HepG2 (cell line): Measurements from ENCODE around the gene SRSF10. TPM values are rescaled to one million over a fixed set of nuclear protein-coding genes. Genes with fewer than 3 reads are reported as not detected.

ENCODE experiments used
- ATAC-seq: fragments of 200-7000 bp; cut with Tn5 transposase; 3 replicates; pipeline ENCODE4 v1.9.1; 2020; ENCODE audit warnings: mild to moderate bottlenecking, moderate library complexity
- BruUV-seq: library from RNA; stranded (reverse); fragments of 400-500 nt; replicated peaks from 2 replicates; lab custom pipeline; 2021; lab: Mats Ljungman, UMichigan
- CTCF ChIA-PET: fragments of 300-600 bp; formaldehyde crosslinking; extraction: SDS; loops from one replicate; lab custom pipeline; 2021; ENCODE audit warnings: low total read pairs, inconsistent platforms, low intra/inter-chr PET ratio; lab: Yijun Ruan, JAX
- POLR2A ChIA-PET: fragments of 350-600 bp; sonication (Branson Sonifier 250); formaldehyde crosslinking; loops from one replicate; lab custom pipeline; 2020; ENCODE audit warnings: antibody characterized with exemption, inconsistent platforms; lab: Yijun Ruan, JAX
- DNase-seq: peaks from one replicate; pipeline ENCODE4 v3.0.0-alpha.2; 2015; ENCODE audit warnings: low spot score
- FAIRE-seq: peaks from 3 replicates; lab custom pipeline; 2011; peaks lifted over from hg19 to GRCh38; lab: Jason Lieb, UNC
- H2AFZ ChIP-seq: one replicate; pipeline ENCODE4 v1.6.1; 2011; ENCODE audit warnings: low read length, inconsistent platforms
- H3K27ac ChIP-seq: fragments of 300-600 bp; 3 replicates; pipeline ENCODE4 v1.8.0; 2011; ENCODE audit warnings: mixed run types, mild to moderate bottlenecking, mixed read lengths, low read length, inconsistent platforms; ENCODE audit not compliant: insufficient read depth; ENCODE audit errors: extremely low read length
- H3K27me3 ChIP-seq, 2 experiments: fragments of 200-600 bp in 1 of 2; 2 replicates in 1 of 2; 3 replicates in 1 of 2; pipeline versions ENCODE4 v1.6.0 to v1.8.0; 2011; ENCODE audit warnings: low read length in 2 of 2, mild to moderate bottlenecking in 2 of 2, moderate library complexity in 2 of 2, inconsistent platforms in 1 of 2; ENCODE audit not compliant: insufficient read depth in 2 of 2, control insufficient read depth in 1 of 2
- H3K36me3 ChIP-seq, 2 experiments: fragments of 200-600 bp in 1 of 2; replicated peaks in 1 of 2; 2 replicates in 1 of 2; 3 replicates in 1 of 2; pipeline versions ENCODE4 v1.5.1 to v1.8.0; 2011; ENCODE audit warnings: low read length in 2 of 2, inconsistent platforms in 1 of 2; ENCODE audit not compliant: insufficient read depth in 2 of 2, control insufficient read depth in 1 of 2
- H3K4me1 ChIP-seq: 2 replicates; pipeline ENCODE4 v1.5.1; 2012; ENCODE audit warnings: low read length, inconsistent platforms; ENCODE audit not compliant: insufficient read depth
- H3K4me2 ChIP-seq: 2 replicates; pipeline ENCODE4 v1.6.0; 2011; ENCODE audit warnings: low read depth, low read length, inconsistent platforms
- H3K4me3 ChIP-seq, 3 experiments: fragments of 200-600 bp in 1 of 3; sonication (generic), shearing (Covaris generic) in 1 of 3; replicated peaks in 1 of 3; 2 replicates each; pipeline ENCODE4 v1.5.1; 2011 to 2016; ENCODE audit warnings: low read length in 3 of 3, inconsistent platforms in 2 of 3, low read depth in 2 of 3, mild to moderate bottlenecking in 2 of 3, control low read depth in 1 of 3, mixed read lengths in 1 of 3; ENCODE audit not compliant: insufficient read depth in 1 of 3
- H3K79me2 ChIP-seq: one replicate; pipeline ENCODE4 v1.6.1; 2011; ENCODE audit warnings: low read length, inconsistent platforms; ENCODE audit not compliant: insufficient read depth
- H3K9ac ChIP-seq: 2 replicates; pipeline ENCODE4 v1.6.0; 2011; ENCODE audit warnings: mild to moderate bottlenecking, low read depth, low read length, inconsistent platforms; ENCODE audit not compliant: insufficient read depth
- H3K9me3 ChIP-seq: 2 replicates; pipeline ENCODE4 v1.5.1; 2012; ENCODE audit warnings: mild to moderate bottlenecking, low read length
- H4K20me1 ChIP-seq: 2 replicates; pipeline ENCODE4 v1.6.0; 2011; ENCODE audit warnings: inconsistent platforms, mild to moderate bottlenecking, low read length, moderate library complexity; ENCODE audit not compliant: insufficient read depth
- ARID3A ChIP-seq: IDR thresholded peaks from 2 replicates; pipeline ENCODE4 v1.6.1; 2012; ENCODE audit warnings: low read depth, low read length, improper control_type of control experiment
- ARNTL ChIP-seq: sonication (generic); formaldehyde crosslinking; IDR thresholded peaks from 2 replicates; pipeline ENCODE4 v1.4.0; 2020; ENCODE audit warnings: mild to moderate bottlenecking, missing genetic modification reagents
- BRD4 ChIP-seq: sonication (generic); formaldehyde crosslinking; IDR thresholded peaks from 2 replicates; pipeline ENCODE4 v1.4.0; 2020; ENCODE audit warnings: missing genetic modification reagents
- EEA1 ChIP-seq: sonication (generic); formaldehyde crosslinking; IDR thresholded peaks from 2 replicates; pipeline ENCODE4 v1.5.1; 2020; ENCODE audit warnings: mild to moderate bottlenecking, missing genetic modification reagents, borderline replicate concordance
- FOSL1 ChIP-seq: sonication (generic); formaldehyde crosslinking; IDR thresholded peaks from 2 replicates; pipeline ENCODE4 v1.9.0; 2021; ENCODE audit warnings: missing genetic modification reagents, borderline replicate concordance
- GATA4 ChIP-seq: sonication (generic); IDR thresholded peaks from 2 replicates; pipeline ENCODE4 v1.6.1; 2016; ENCODE audit warnings: antibody characterized with exemption, low read depth, borderline replicate concordance
- HCFC1 ChIP-seq: fragments of 150-350 bp; IDR thresholded peaks from 2 replicates; pipeline ENCODE4 v1.6.1; 2014; ENCODE audit warnings: low read depth, low read length
- HNRNPLL ChIP-seq: fragments of 200-400 bp; formaldehyde crosslinking; IDR thresholded peaks from 2 replicates; pipeline ENCODE4 v1.6.1; 2017; ENCODE audit warnings: mild to moderate bottlenecking, low read depth, low read length; ENCODE audit not compliant: poor library complexity, severe bottlenecking
- IKZF5 ChIP-seq: IDR thresholded peaks from 2 replicates; pipeline ENCODE4 v1.6.1; 2018; ENCODE audit warnings: missing genetic modification reagents, mild to moderate bottlenecking, missing compliant biosample characterization
- IRF2 ChIP-seq: IDR thresholded peaks from 2 replicates; pipeline ENCODE4 v1.6.1; 2018; ENCODE audit warnings: missing genetic modification reagents, missing compliant biosample characterization
- KDM5A ChIP-seq: fragments of 200-600 bp; sonication (generic); IDR thresholded peaks from 2 replicates; pipeline ENCODE4 v1.7.0; 2018; ENCODE audit warnings: antibody characterized with exemption, mild to moderate bottlenecking, low read length, borderline replicate concordance
- MAFF ChIP-seq: IDR thresholded peaks from 2 replicates; pipeline ENCODE4 v1.6.1; 2011; ENCODE audit warnings: low read depth, low read length, improper control_type of control experiment
- MEF2D ChIP-seq: sonication (generic); formaldehyde crosslinking; IDR thresholded peaks from 2 replicates; pipeline ENCODE4 v1.5.1; 2020; ENCODE audit warnings: mild to moderate bottlenecking, missing genetic modification reagents
- RORA ChIP-seq: sonication (generic); formaldehyde crosslinking; IDR thresholded peaks from 2 replicates; pipeline ENCODE4 v1.5.0; 2020; ENCODE audit warnings: mild to moderate bottlenecking, missing genetic modification reagents, moderate library complexity
- SIN3A ChIP-seq: IDR thresholded peaks from 2 replicates; pipeline ENCODE4 v1.6.1; 2011; ENCODE audit warnings: low read depth, mild to moderate bottlenecking, control low read depth, low read length, borderline replicate concordance
- SUZ12 ChIP-seq: fragments of 150-350 bp; IDR thresholded peaks from 2 replicates; pipeline ENCODE4 v1.6.1; 2014; ENCODE audit warnings: low read depth, low read length
- TBP ChIP-seq: sonication (generic); formaldehyde crosslinking; IDR thresholded peaks from 2 replicates; pipeline ENCODE4 v1.5.0; 2020; ENCODE audit warnings: missing genetic modification reagents
- ZFY ChIP-seq: sonication (generic); formaldehyde crosslinking; IDR thresholded peaks from 2 replicates; pipeline ENCODE4 v1.4.0; 2020; ENCODE audit warnings: missing genetic modification reagents
- ZNF263 ChIP-seq: sonication (generic); formaldehyde crosslinking; IDR thresholded peaks from 2 replicates; pipeline ENCODE4 v1.4.0; 2020; ENCODE audit warnings: missing genetic modification reagents
- ZNF652 ChIP-seq: IDR thresholded peaks from 2 replicates; pipeline ENCODE4 v1.6.1; 2016; ENCODE audit warnings: low read depth, borderline replicate concordance
- ZUFSP ChIP-seq: sonication (generic); formaldehyde crosslinking; IDR thresholded peaks from 2 replicates; pipeline ENCODE4 v1.9.0; 2021; ENCODE audit warnings: missing genetic modification reagents, mild to moderate bottlenecking, borderline replicate concordance
- WGBS: methylation state at CpG from one replicate; pipeline ENCODE4 v1.1.6; 2017; ENCODE audit warnings: low lambda C conversion rate; 5-methylcytosine and 5-hydroxymethylcytosine counted together
- in situ Hi-C: cut with HindIII; loops from 2 replicates; pipeline ENCODE4 v1.10.0; 2017; ENCODE audit warnings: low pct_unique_long_range_greater_than_20kb; ENCODE audit not compliant: extremely low pct_ligation_motif_present
- intact Hi-C: fragments of 100-400 bp; cut with micrococcal nuclease; formaldehyde crosslinking; loops from one replicate; pipeline ENCODE4 v1.10.0; 2022; ENCODE audit not compliant: unreplicated experiment
- polyA plus RNA-seq, 8 experiments: library from polyadenylated mRNA; depleted of rRNA in 3 of 8; stranded (reverse) in 7 of 8; unstranded in 1 of 8; fragments of >200 nt; fragmentation: Illumina TruSeq in 4 of 8; extraction: Trizol in 4 of 8; gene quantifications; 2 replicates each; pipeline versions ENCODE4 v1.2.1 to v1.2.3, GENCODE V29; 2011 to 2016; ENCODE audit warnings: low read depth in 4 of 8, missing spikeins in 1 of 8, mixed read lengths in 1 of 8; ENCODE audit not compliant: insufficient read depth in 1 of 8
- total RNA-seq, 5 experiments: library from RNA; depleted of rRNA; stranded (reverse); fragments of >200 nt; fragmentation: Illumina TruSeq; extraction: Trizol; gene quantifications; 2 replicates each; pipeline ENCODE4 v1.2.3, GENCODE V29; 2016; ENCODE audit warnings: low read depth in 1 of 5

The SRSF10 gene
- total and polyA plus RNA-seq, 2 of the 13 experiments (the other 11 are each of a cell fraction or from before 2014, with no cell fraction given) = 126 to 186 TPM

- no TSS peak for BruUV-seq
- H3K9me3 ChIP-seq = no peaks in the 10 kb centered on the region
- peaks cover 98% of the 10 kb centered on the region for H3K4me1 ChIP-seq
- peak overlapping the region; percentile 98 for H3K27ac ChIP-seq
- 88% methylated on average over 3 of the region's 3 CpGs for WGBS
- H3K27me3 ChIP-seq = no peaks in the 10 kb centered on the region; a peak in 1 of 5 replicates
- CTCF ChIA-PET = no interaction called here
- H4K20me1 ChIP-seq = no peaks in the 10 kb centered on the region
- H3K79me2 ChIP-seq = peaks cover 17% of the 10 kb centered on the region
- H3K4me3 ChIP-seq = peak overlapping the region in 1 of 3 experiments; percentile 3; a peak in 2 of 6 replicates
- ATAC-seq (no peak), DNase-seq (no peak), FAIRE-seq (no peak)
- H3K36me3 ChIP-seq = 0 out of 5 replicates have a peak, but pooled peaks cover 0 to 3% of the 10 kb centered on the region in 2 experiments
- intact Hi-C loops = loop anchor here (2.0 kb wide), 2 partner anchors 18 to 40 kb away; partner anchors contain the start of gene SRSF10
- peak overlapping the region; percentile 93 for H3K4me2 ChIP-seq
- peak overlapping the region; percentile 92 for H3K9ac ChIP-seq
- POLR2A ChIA-PET = interaction anchor here (1.8 to 4.1 kb wide), 8 partner anchors 10 to 220 kb away, joined by 5 to 63 read pairs (median 27); partner anchors contain the start of genes GALE, MYOM3, PNRC2 and SRSF10
- in situ Hi-C loops = loop anchor here (5.0 kb wide), 1 partner anchor 43 kb away; no protein-coding TSS in a partner anchor
- no peak overlapping the region for H2AFZ ChIP-seq
- TF ChIP-seq SUZ12 (no peak), BRD4 (CRISPR knock-in tag) (0 out of 2 replicates have a peak, but pooled peaks have one; percentile 39), FOSL1 (CRISPR knock-in tag) (no peak), ARID3A (no peak), ZNF263 (CRISPR knock-in tag) (peak; percentile 59), MEF2D (CRISPR knock-in tag) (no peak), EEA1 (no peak), HCFC1 (no peak), MAFF (no peak), ZFY (CRISPR knock-in tag) (peak; percentile 26; the same call in 1 of the 2 replicates), TBP (CRISPR knock-in tag) (no peak), HNRNPLL (no peak), ARNTL (no peak), SIN3A (no peak), IKZF5 (CRISPR knock-in tag) (no peak), RORA (CRISPR knock-in tag) (no peak), GATA4 (no peak), ZUFSP (CRISPR knock-in tag) (no peak), ZNF652 (CRISPR knock-in tag) (no peak), IRF2 (CRISPR knock-in tag) (0 out of 2 replicates have a peak, but pooled peaks have one; percentile 14), KDM5A (no peak)
Observed at GRCh38 chr1:24020470-24020869, 40.3 kb upstream of the SRSF10 start.
